MCF 10A (cell line): ENCODE data around the gene GPC5. TPM values are rescaled to one million over a fixed set of nuclear protein-coding genes. Genes with fewer than 3 reads are reported as not detected.
A peak's percentile ranks its signal among the peaks of the same experiment; 100 is the strongest.

ENCODE experiments used
- BruUV-seq: library from RNA; stranded (reverse); fragments of 400-500 nt; replicated peaks from 2 replicates; lab custom pipeline; 2021; lab: Mats Ljungman, UMichigan
- CTCF ChIA-PET: fragments of 300-600 bp; sonication (Branson Sonifier 250); formaldehyde crosslinking; extraction: SDS; loops from one replicate; lab custom pipeline; 2021; ENCODE audit warnings: antibody characterized with exemption, inconsistent platforms; lab: Yijun Ruan, JAX
- POLR2A ChIA-PET: fragments of 300-600, 350-650 bp; sonication (Branson Sonifier 250); formaldehyde crosslinking; extraction: SDS; loops from one replicate; lab custom pipeline; 2020; ENCODE audit warnings: antibody characterized with exemption, inconsistent platforms; lab: Yijun Ruan, JAX
- DNase-seq: peaks from one replicate; pipeline ENCODE4 v3.0.0-alpha.2; 2018; ENCODE audit not compliant: unreplicated experiment
- H3K27ac Mint-ChIP-seq: one replicate; pipeline ENCODE4 v1.8.0; 2022; ENCODE audit warnings: mild to moderate bottlenecking, low read depth, mixed read lengths; ENCODE audit not compliant: unreplicated experiment
- H3K27me3 Mint-ChIP-seq: one replicate; pipeline ENCODE4 v1.8.0; 2022; ENCODE audit warnings: mixed read lengths; ENCODE audit not compliant: insufficient read depth, unreplicated experiment
- H3K36me3 Mint-ChIP-seq: one replicate; pipeline ENCODE4 v1.8.0; 2022; ENCODE audit warnings: mild to moderate bottlenecking, moderate library complexity, mixed read lengths; ENCODE audit not compliant: insufficient read depth, unreplicated experiment
- H3K4me1 Mint-ChIP-seq: one replicate; pipeline ENCODE4 v1.8.0; 2022; ENCODE audit warnings: mixed read lengths; ENCODE audit not compliant: insufficient read depth, unreplicated experiment
- H3K4me3 Mint-ChIP-seq: one replicate; pipeline ENCODE4 v1.8.0; 2022; ENCODE audit warnings: mild to moderate bottlenecking, moderate library complexity, mixed read lengths; ENCODE audit not compliant: unreplicated experiment
- H3K9me3 Mint-ChIP-seq: one replicate; pipeline ENCODE4 v1.8.0; 2022; ENCODE audit warnings: mixed read lengths; ENCODE audit not compliant: unreplicated experiment
- CTCF ChIP-seq: fragments of 200-600 bp; IDR thresholded peaks from one replicate; pipeline ENCODE4 v1.8.0; 2022; ENCODE audit warnings: antibody characterized with exemption, mild to moderate bottlenecking; ENCODE audit not compliant: unreplicated experiment
- intact Hi-C: fragments of 100-400 bp; cut with micrococcal nuclease; formaldehyde crosslinking; loops from 2 replicates; pipeline ENCODE4 v1.14.1; 2022
- total RNA-seq: library from RNA; stranded (reverse); gene quantifications from 2 replicates; pipeline ENCODE4 v1.2.3, GENCODE V29; 2022

GPC5 gene
- total RNA-seq, 1 experiment from 2014 or later: not detected

DNA sequence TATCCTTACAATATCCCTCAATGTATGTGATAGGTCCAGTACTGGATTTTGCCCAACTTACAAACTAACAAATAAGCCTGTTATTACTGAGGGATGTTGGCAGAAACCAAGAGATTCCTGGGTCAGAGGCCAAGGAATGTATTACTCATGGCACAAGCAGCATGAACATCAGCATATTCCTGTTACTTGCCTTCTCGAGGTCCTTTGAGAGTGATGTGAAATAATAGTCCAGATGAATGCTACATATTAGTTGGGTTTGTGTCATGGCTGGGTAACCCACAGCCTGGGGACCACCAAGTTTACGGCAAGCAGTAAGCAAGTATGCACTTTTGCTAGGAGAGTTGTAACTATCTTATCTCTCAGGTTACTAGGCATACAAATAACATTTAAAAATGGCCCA, 1443.7 kb downstream of the GPC5 start:
- no peak overlapping the region for H3K4me3 Mint-ChIP-seq
- ChIA-PET POLR2A (interaction anchor here (0.6 kb wide), 1 partner anchor 26 kb away, joined by 4 read pairs; no protein-coding TSS in a partner anchor), CTCF (interaction anchor here (0.6 kb wide), 1 partner anchor 17 kb away, joined by 3 read pairs; no protein-coding TSS in a partner anchor)
- no TSS peak for BruUV-seq
- intact Hi-C loops: no loop called here
- H3K27me3 Mint-ChIP-seq: no peaks in the 10 kb centered on the region
- peak; percentile 73 for DNase-seq
- no peaks in the 10 kb centered on the region for H3K36me3 Mint-ChIP-seq
- H3K27ac Mint-ChIP-seq: peak overlapping the region; percentile 51
- no peaks in the 10 kb centered on the region for H3K9me3 Mint-ChIP-seq
- TF ChIP-seq CTCF: no peak
- H3K4me1 Mint-ChIP-seq: peaks cover 29% of the 10 kb centered on the region

DNA sequence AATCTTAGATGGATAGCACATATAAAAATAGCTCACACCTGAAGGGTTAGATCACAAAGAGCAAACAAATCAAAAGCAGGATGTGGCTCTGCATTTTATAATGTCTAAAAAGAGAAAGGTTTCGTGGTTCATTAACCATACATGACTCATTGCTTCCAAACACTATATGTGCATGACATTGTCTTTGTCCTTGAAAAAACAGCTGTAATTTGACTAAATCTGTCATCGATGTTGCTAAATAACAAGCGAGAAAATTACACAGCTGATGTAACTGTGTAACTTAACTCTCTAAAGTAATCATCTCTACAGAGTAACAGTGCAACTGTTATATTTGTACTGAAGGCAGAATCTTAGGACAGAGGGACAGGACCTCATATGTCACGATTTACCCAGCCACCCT, 1445.1 kb downstream of the GPC5 start:
- Mint-ChIP-seq H3K9me3 (no peaks in the 10 kb centered on the region), H3K27ac (peak overlapping the region; percentile 62), H3K4me3 (no peak overlapping the region), H3K36me3 (no peaks in the 10 kb centered on the region), H3K27me3 (no peaks in the 10 kb centered on the region), H3K4me1 (peaks cover 29% of the 10 kb centered on the region)
- intact Hi-C loops: no loop called here
- peak; percentile 65 for DNase-seq
- ChIA-PET POLR2A (interaction anchor here (0.5 kb wide), 1 partner anchor 169 kb away, joined by 3 read pairs; no protein-coding TSS in a partner anchor), CTCF (interaction anchor here (0.5 to 0.7 kb wide), 2 partner anchors 142 to 1711 kb away, joined by 3 read pairs; no protein-coding TSS in a partner anchor)
- TF ChIP-seq CTCF: no peak
- BruUV-seq: no TSS peak

DNA sequence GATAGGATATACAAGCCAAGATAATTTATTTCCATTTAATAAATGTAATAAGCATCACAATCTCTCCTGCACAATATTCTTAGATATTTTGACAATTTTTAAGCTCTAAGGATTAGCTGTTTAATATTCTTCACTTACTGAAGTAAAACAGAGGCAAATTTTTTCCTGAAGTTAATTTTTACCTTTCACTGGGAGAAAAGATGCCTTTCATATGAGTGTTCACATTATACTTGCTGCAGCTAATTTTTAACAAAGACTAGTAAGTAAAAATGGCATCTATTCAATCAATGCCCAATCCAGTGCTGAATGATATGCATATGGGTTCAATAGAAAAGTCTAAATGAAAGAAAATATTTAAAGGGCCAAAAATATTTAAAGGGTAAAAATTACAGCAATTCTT, 1451.0 kb downstream of the GPC5 start:
- Mint-ChIP-seq H3K4me1 (no peaks in the 10 kb centered on the region), H3K36me3 (no peaks in the 10 kb centered on the region), H3K4me3 (no peak overlapping the region), H3K9me3 (no peaks in the 10 kb centered on the region), H3K27me3 (no peaks in the 10 kb centered on the region), H3K27ac (no peak overlapping the region)
- ChIA-PET CTCF (no interaction called here), POLR2A (no interaction called here)
- DNase-seq: no peak
- TF ChIP-seq CTCF: no peak
- intact Hi-C loops: no loop called here
- no TSS peak for BruUV-seq

GRCh38 chr13:92864584-92865284, 1466.3 kb downstream of the GPC5 start:
- no peak overlapping the region for H3K4me3 Mint-ChIP-seq
- CTCF ChIA-PET: no interaction called here
- no peak for DNase-seq
- H3K9me3 Mint-ChIP-seq: no peaks in the 10 kb centered on the region
- intact Hi-C loops: no loop called here
- H3K36me3 Mint-ChIP-seq: no peaks in the 10 kb centered on the region
- TF ChIP-seq CTCF: no peak
- no peaks in the 10 kb centered on the region for H3K27me3 Mint-ChIP-seq
- no TSS peak for BruUV-seq
- H3K27ac Mint-ChIP-seq: no peak overlapping the region
- no peaks in the 10 kb centered on the region for H3K4me1 Mint-ChIP-seq
- POLR2A ChIA-PET: interaction anchor here (0.7 kb wide), 2 partner anchors 7 to 251 kb away, joined by 3 read pairs; no protein-coding TSS in a partner anchor
